SK-N-SH (cell line): ENCODE measurements around the gene TK2. TPM values are rescaled to one million over a fixed set of nuclear protein-coding genes. Genes with fewer than 3 reads are reported as not detected.

Experiments
- CTCF ChIA-PET: fragments of 300-600, 350-600 bp; formaldehyde crosslinking; extraction: SDS; loops from one replicate; lab custom pipeline; 2021; lab: Yijun Ruan, JAX
- POLR2A ChIA-PET: fragments of 350-600 bp; sonication (Branson Sonifier 250); formaldehyde crosslinking; extraction: SDS; loops from one replicate; lab custom pipeline; 2020; ENCODE audit warnings: antibody characterized with exemption, inconsistent platforms; lab: Yijun Ruan, JAX
- DNase-seq: peaks from one replicate; pipeline ENCODE4 v3.0.0; 2012
- H2AFZ ChIP-seq: fragments of 200-600 bp; sonication (generic); 2 replicates; pipeline ENCODE4 v1.8.1; 2016; ENCODE audit warnings: antibody characterized with exemption, mild to moderate bottlenecking, low read depth
- H3F3A ChIP-seq: fragments of 200-600 bp; sonication (generic); replicated peaks from 2 replicates; pipeline ENCODE3; 2016; ENCODE audit warnings: antibody characterized with exemption, mild to moderate bottlenecking; ENCODE audit not compliant: insufficient read depth
- H3K27ac ChIP-seq, 2 experiments: fragments of 200-500 bp in 1 of 2; fragments of 200-600 bp in 1 of 2; sonication (Bioruptor generic) in 1 of 2; sonication (generic), shearing (Covaris generic) in 1 of 2; 2 replicates each; pipeline versions ENCODE4 v1.5.1 to v1.6.1; 2014 to 2016; ENCODE audit warnings: low read depth in 2 of 2, inconsistent platforms in 1 of 2, low read length in 1 of 2, mild to moderate bottlenecking in 1 of 2, mixed read lengths in 1 of 2
- H3K27me3 ChIP-seq: fragments of 200-600 bp; sonication (generic), shearing (Covaris generic); 2 replicates; pipeline ENCODE4 v1.6.1; 2016; ENCODE audit warnings: mixed run types; ENCODE audit not compliant: insufficient read depth
- H3K36me3 ChIP-seq, 2 experiments: fragments of 200-500 bp in 1 of 2; fragments of 200-600 bp in 1 of 2; sonication (Bioruptor generic) in 1 of 2; sonication (generic) in 1 of 2; replicated peaks in 1 of 2; 2 replicates each; pipeline versions ENCODE3 to v1.5.1; 2014 to 2016; ENCODE audit warnings: low read length in 1 of 2, mild to moderate bottlenecking in 1 of 2; ENCODE audit not compliant: insufficient read depth in 2 of 2, control insufficient read depth in 1 of 2
- H3K4me1 ChIP-seq, 2 experiments: fragments of 200-500 bp in 1 of 2; fragments of 200-600 bp in 1 of 2; sonication (Bioruptor generic) in 1 of 2; sonication (generic), shearing (Covaris generic) in 1 of 2; 2 replicates each; pipeline versions ENCODE4 v1.5.1 to v1.6.1; 2014 to 2016; ENCODE audit warnings: low read depth in 1 of 2, low read length in 1 of 2, mixed run types in 1 of 2; ENCODE audit not compliant: insufficient read depth in 2 of 2, control insufficient read depth in 1 of 2
- H3K4me2 ChIP-seq: fragments of 200-600 bp; sonication (generic), shearing (Covaris generic); 2 replicates; pipeline ENCODE4 v1.6.1; 2017; ENCODE audit warnings: mixed run types
- H3K4me3 ChIP-seq, 2 experiments: fragments of 200-500 bp in 1 of 2; fragments of 200-600 bp in 1 of 2; sonication (Bioruptor generic) in 1 of 2; sonication (generic), shearing (Covaris generic) in 1 of 2; 2 replicates each; pipeline versions ENCODE4 v1.5.1 to v1.8.1; 2014 to 2016; ENCODE audit warnings: low read depth in 2 of 2, inconsistent platforms in 1 of 2, low read length in 1 of 2, mild to moderate bottlenecking in 1 of 2, mixed read lengths in 1 of 2, moderate library complexity in 1 of 2
- H3K79me2 ChIP-seq: fragments of 200-600 bp; sonication (generic); 2 replicates; pipeline ENCODE4 v1.8.1; 2017; ENCODE audit warnings: mild to moderate bottlenecking; ENCODE audit not compliant: insufficient read depth
- H3K9ac ChIP-seq: fragments of 200-600 bp; sonication (generic); 2 replicates; pipeline ENCODE4 v1.6.1; 2017; ENCODE audit warnings: mixed run types
- H3K9me2 ChIP-seq: fragments of 200-600 bp; sonication (generic); 2 replicates; pipeline ENCODE4 v1.6.1; 2017; ENCODE audit warnings: mixed run types
- H3K9me3 ChIP-seq: fragments of 200-600 bp; sonication (generic); 2 replicates; pipeline ENCODE4 v1.6.1; 2017; ENCODE audit warnings: mixed run types, mild to moderate bottlenecking, moderate library complexity
- H4K20me1 ChIP-seq: fragments of 200-600 bp; sonication (generic); 2 replicates; pipeline ENCODE4 v1.6.1; 2017; ENCODE audit warnings: mild to moderate bottlenecking, mixed run types; ENCODE audit not compliant: insufficient read depth
- CHD2 ChIP-seq: fragments of 150-350 bp; IDR thresholded peaks from 2 replicates; pipeline ENCODE4 v1.6.1; 2018; ENCODE audit warnings: low read length; ENCODE audit not compliant: partially characterized antibody
- ELF1 ChIP-seq: IDR thresholded peaks from 2 replicates; pipeline ENCODE4 v1.4.0; 2012
- FOSL2 ChIP-seq: IDR thresholded peaks from 2 replicates; pipeline ENCODE4 v1.4.0; 2012; ENCODE audit warnings: low read depth, mild to moderate bottlenecking, moderate library complexity, borderline replicate concordance
- FOXM1 ChIP-seq: IDR thresholded peaks from 2 replicates; pipeline ENCODE4 v1.4.0; 2012; ENCODE audit warnings: low read depth, mild to moderate bottlenecking
- MEF2A ChIP-seq: IDR thresholded peaks from 2 replicates; pipeline ENCODE4 v1.4.0; 2012; ENCODE audit warnings: low read depth, borderline replicate concordance
- MXI1 ChIP-seq: IDR thresholded peaks from 2 replicates; pipeline ENCODE4 v1.6.1; 2012; ENCODE audit warnings: mild to moderate bottlenecking, low read depth, low read length, improper control_type of control experiment
- NRF1 ChIP-seq: IDR thresholded peaks from 2 replicates; pipeline ENCODE4 v1.6.1; 2012; ENCODE audit warnings: low read depth, mild to moderate bottlenecking, low read length
- POLR2AphosphoS5 ChIP-seq: IDR thresholded peaks from 2 replicates; pipeline ENCODE4 v1.6.1; 2012; ENCODE audit warnings: low read depth, low read length
- RFX5 ChIP-seq: IDR thresholded peaks from 2 replicates; pipeline ENCODE4 v1.6.1; 2012; ENCODE audit warnings: mild to moderate bottlenecking, improper control_type of control experiment, low read length
- RXRA ChIP-seq: IDR thresholded peaks from 2 replicates; pipeline ENCODE4 v1.4.0; 2012; ENCODE audit warnings: low read depth, mild to moderate bottlenecking, borderline replicate concordance
- SIN3A ChIP-seq: IDR thresholded peaks from 2 replicates; pipeline ENCODE4 v1.6.1; 2012; ENCODE audit warnings: low read depth, mild to moderate bottlenecking, low read length, moderate library complexity, borderline replicate concordance
- SMC3 ChIP-seq: IDR thresholded peaks from 2 replicates; pipeline ENCODE4 v1.6.1; 2012; ENCODE audit warnings: low read depth, low read length, improper control_type of control experiment
- TAF1 ChIP-seq: IDR thresholded peaks from 2 replicates; pipeline ENCODE4 v1.6.1; 2012; ENCODE audit warnings: low read depth, mild to moderate bottlenecking, low read length, moderate library complexity, borderline replicate concordance
- TEAD4 ChIP-seq: IDR thresholded peaks from 2 replicates; pipeline ENCODE4 v1.4.0; 2012; ENCODE audit warnings: mild to moderate bottlenecking, borderline replicate concordance; ENCODE audit not compliant: insufficient read depth
- YY1 ChIP-seq: IDR thresholded peaks from 2 replicates; pipeline ENCODE4 v1.4.0; 2012; ENCODE audit warnings: low read depth, mild to moderate bottlenecking
- WGBS: methylation state at CpG from one replicate; pipeline ENCODE4 v1.1.6; 2017; ENCODE audit warnings: low lambda C conversion rate; 5-methylcytosine and 5-hydroxymethylcytosine counted together
- polyA plus RNA-seq, 3 experiments: library from polyadenylated mRNA; depleted of rRNA; stranded (reverse); fragments of >200 nt; gene quantifications; 2 replicates each; pipeline ENCODE4 v1.2.3, GENCODE V29; 2012
- TF ChIP-seq, protein P1 (sequence below): fragments of 200-600 bp; sonication (generic); IDR thresholded peaks from 2 replicates; pipeline ENCODE4 v1.6.1; 2017; ENCODE audit warnings: antibody characterized with exemption, mild to moderate bottlenecking, moderate library complexity
- TF ChIP-seq, protein P2 (sequence below): fragments of 150-350 bp; IDR thresholded peaks from 2 replicates; pipeline ENCODE4 v1.6.1; 2016; ENCODE audit warnings: mild to moderate bottlenecking, low read depth, low read length
- TF ChIP-seq, protein P3 (sequence below): IDR thresholded peaks from 2 replicates; pipeline ENCODE4 v1.4.0; 2012; ENCODE audit warnings: low read depth
- TF ChIP-seq, protein P4 (sequence below): IDR thresholded peaks from 2 replicates; pipeline ENCODE4 v1.4.0; 2012; ENCODE audit warnings: low read depth, borderline replicate concordance

TK2 gene
- polyA plus RNA-seq, 1 of the 3 experiments (the other 2 are of a cell fraction): 25.2 TPM

DNA sequence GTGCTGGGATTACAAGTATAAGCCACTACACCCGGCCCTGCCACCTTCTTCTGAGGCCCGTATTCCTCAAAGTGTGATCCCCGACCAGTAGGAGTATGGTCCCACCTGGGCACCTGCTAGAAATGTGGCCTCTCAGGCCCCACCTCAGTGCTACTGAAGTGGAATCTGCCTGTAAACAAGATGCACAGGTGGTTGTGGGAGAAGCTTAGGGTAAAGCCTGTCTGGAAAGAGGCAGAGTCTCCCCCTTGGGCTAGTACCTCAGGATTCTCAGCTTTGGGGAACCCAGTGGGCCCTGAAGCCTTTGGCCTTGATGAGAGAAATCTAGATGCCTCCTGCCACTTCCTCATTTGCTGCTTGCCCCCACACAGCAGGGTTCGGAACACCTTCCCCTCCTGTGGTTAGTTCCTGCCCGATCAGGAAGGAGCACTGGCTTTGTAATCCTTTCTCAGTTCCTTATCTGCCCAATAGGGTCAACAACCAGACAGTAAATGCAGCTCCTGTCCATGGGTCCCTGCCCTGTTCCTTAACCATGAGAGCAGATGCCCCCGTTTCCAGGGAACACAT is 25.2 kb downstream of the TK2 start:
- ChIA-PET CTCF (interaction anchor here (1.5 kb wide), 1 partner anchor 9 kb away, joined by 3 read pairs; no protein-coding TSS in a partner anchor), POLR2A (no interaction called here)
- no peak overlapping the region for H3K27ac ChIP-seq

DNA sequence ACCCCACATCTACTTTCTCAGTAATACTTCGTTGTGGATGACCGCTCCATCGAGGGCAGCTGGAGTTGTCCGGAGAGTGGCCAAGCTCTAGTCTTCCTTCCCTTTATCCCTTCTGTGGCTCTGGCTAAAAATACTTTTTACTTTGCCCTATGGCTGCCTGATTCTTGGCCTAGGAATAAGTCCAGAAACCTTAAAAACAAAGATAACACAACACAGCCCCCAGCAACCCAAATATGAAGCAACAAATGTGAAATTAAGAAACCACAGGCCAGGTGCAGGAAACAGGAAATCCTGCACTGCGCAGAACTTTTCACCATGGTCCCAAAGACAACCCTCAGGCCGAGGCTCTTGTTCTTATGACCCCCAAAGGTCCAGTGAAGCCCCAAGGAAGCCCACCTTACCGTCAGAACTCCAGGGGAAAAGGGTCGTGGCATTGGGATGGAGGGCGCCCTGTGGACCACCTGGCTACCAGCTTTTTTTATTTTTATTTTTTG is 26.0 kb downstream of the TK2 start:
- Histone ChIP-seq H4K20me1 (no peaks in the 10 kb centered on the region), H3K79me2 (no peaks in the 10 kb centered on the region), H3K9ac (no peak overlapping the region), H3K4me3 (no peak overlapping the region), H3K27ac (no peak overlapping the region), H3K36me3 (peaks cover 3 to 21% of the 10 kb centered on the region in 2 experiments), H2AFZ (no peak overlapping the region), H3K4me1 (no peaks in the 10 kb centered on the region), H3K27me3 (no peaks in the 10 kb centered on the region), H3K4me2 (no peak overlapping the region), H3K9me3 (no peaks in the 10 kb centered on the region), H3F3A (no peaks in the 10 kb centered on the region), H3K9me2 (no peaks in the 10 kb centered on the region)
- ChIA-PET POLR2A (no interaction called here), CTCF (interaction anchor here (1.5 kb wide), 1 partner anchor 8 kb away, joined by 3 read pairs; no protein-coding TSS in a partner anchor)
- DNase-seq: no peak
- WGBS: 93% methylated on average over 8 of the region's 9 CpGs
- TF ChIP-seq TEAD4 (no peak), POLR2AphosphoS5 (no peak), RFX5 (no peak), MEF2A (no peak), RXRA (no peak), CHD2 (no peak), ELF1 (no peak), TAF1 (no peak), NRF1 (no peak), SIN3A (no peak)
- TF ChIP-seq, protein P1, sequence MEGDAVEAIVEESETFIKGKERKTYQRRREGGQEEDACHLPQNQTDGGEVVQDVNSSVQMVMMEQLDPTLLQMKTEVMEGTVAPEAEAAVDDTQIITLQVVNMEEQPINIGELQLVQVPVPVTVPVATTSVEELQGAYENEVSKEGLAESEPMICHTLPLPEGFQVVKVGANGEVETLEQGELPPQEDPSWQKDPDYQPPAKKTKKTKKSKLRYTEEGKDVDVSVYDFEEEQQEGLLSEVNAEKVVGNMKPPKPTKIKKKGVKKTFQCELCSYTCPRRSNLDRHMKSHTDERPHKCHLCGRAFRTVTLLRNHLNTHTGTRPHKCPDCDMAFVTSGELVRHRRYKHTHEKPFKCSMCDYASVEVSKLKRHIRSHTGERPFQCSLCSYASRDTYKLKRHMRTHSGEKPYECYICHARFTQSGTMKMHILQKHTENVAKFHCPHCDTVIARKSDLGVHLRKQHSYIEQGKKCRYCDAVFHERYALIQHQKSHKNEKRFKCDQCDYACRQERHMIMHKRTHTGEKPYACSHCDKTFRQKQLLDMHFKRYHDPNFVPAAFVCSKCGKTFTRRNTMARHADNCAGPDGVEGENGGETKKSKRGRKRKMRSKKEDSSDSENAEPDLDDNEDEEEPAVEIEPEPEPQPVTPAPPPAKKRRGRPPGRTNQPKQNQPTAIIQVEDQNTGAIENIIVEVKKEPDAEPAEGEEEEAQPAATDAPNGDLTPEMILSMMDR: no peak
- TF ChIP-seq, protein P2, sequence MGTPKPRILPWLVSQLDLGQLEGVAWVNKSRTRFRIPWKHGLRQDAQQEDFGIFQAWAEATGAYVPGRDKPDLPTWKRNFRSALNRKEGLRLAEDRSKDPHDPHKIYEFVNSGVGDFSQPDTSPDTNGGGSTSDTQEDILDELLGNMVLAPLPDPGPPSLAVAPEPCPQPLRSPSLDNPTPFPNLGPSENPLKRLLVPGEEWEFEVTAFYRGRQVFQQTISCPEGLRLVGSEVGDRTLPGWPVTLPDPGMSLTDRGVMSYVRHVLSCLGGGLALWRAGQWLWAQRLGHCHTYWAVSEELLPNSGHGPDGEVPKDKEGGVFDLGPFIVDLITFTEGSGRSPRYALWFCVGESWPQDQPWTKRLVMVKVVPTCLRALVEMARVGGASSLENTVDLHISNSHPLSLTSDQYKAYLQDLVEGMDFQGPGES: no peak

More for the DNA sequence above, 25.2 kb downstream of the TK2 start:
- Histone ChIP-seq H3K9me2 (no peaks in the 10 kb centered on the region), H2AFZ (no peak overlapping the region), H3F3A (no peaks in the 10 kb centered on the region), H3K36me3 (peaks cover 5 to 27% of the 10 kb centered on the region in 2 experiments), H3K27me3 (no peaks in the 10 kb centered on the region), H3K4me1 (no peaks in the 10 kb centered on the region), H3K79me2 (no peaks in the 10 kb centered on the region), H3K4me3 (no peak overlapping the region), H3K9ac (no peak overlapping the region), H3K4me2 (no peak overlapping the region), H3K9me3 (no peaks in the 10 kb centered on the region), H4K20me1 (no peaks in the 10 kb centered on the region)
- 86% methylated on average over 6 of the region's 6 CpGs for WGBS
- DNase-seq: no peak
- TF ChIP-seq POLR2AphosphoS5: no peak
- no peak for TF ChIP-seq MXI1
- TF ChIP-seq NRF1: no peak
- no peak for TF ChIP-seq FOSL2
- TF ChIP-seq FOXM1: no peak
- TF ChIP-seq, protein P3, sequence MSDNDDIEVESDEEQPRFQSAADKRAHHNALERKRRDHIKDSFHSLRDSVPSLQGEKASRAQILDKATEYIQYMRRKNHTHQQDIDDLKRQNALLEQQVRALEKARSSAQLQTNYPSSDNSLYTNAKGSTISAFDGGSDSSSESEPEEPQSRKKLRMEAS: no peak
- no peak for TF ChIP-seq YY1
- TF ChIP-seq, protein P4, sequence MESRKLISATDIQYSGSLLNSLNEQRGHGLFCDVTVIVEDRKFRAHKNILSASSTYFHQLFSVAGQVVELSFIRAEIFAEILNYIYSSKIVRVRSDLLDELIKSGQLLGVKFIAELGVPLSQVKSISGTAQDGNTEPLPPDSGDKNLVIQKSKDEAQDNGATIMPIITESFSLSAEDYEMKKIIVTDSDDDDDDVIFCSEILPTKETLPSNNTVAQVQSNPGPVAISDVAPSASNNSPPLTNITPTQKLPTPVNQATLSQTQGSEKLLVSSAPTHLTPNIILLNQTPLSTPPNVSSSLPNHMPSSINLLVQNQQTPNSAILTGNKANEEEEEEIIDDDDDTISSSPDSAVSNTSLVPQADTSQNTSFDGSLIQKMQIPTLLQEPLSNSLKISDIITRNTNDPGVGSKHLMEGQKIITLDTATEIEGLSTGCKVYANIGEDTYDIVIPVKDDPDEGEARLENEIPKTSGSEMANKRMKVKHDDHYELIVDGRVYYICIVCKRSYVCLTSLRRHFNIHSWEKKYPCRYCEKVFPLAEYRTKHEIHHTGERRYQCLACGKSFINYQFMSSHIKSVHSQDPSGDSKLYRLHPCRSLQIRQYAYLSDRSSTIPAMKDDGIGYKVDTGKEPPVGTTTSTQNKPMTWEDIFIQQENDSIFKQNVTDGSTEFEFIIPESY: no peak
- TF ChIP-seq SMC3: no peak
- no peak for TF ChIP-seq TEAD4
- TF ChIP-seq TAF1: no peak
